Keratinocyte (primary cell): ENCODE measurements around the gene ANKMY2.

Source experiments
- EZH2 ChIP-seq: IDR thresholded peaks from one replicate; pipeline ENCODE4 v1.6.1; 2012; ENCODE audit warnings: inconsistent platforms, mild to moderate bottlenecking, low read length, moderate library complexity
- TF ChIP-seq, protein P1 (sequence below), 3 experiments: IDR thresholded peaks in 1 of 3; conservative IDR thresholded peaks in 1 of 3; optimal IDR thresholded peaks in 1 of 3; 2 replicates in 2 of 3; 3 replicates in 1 of 3; pipeline versions ENCODE3 to v1.5.1; 2011; ENCODE audit warnings: low read length in 3 of 3, mild to moderate bottlenecking in 3 of 3, moderate library complexity in 2 of 3, control low read depth in 1 of 3, inconsistent platforms in 1 of 3; ENCODE audit not compliant: insufficient read depth in 2 of 3; ENCODE audit errors: extremely low read depth in 1 of 3

DNA sequence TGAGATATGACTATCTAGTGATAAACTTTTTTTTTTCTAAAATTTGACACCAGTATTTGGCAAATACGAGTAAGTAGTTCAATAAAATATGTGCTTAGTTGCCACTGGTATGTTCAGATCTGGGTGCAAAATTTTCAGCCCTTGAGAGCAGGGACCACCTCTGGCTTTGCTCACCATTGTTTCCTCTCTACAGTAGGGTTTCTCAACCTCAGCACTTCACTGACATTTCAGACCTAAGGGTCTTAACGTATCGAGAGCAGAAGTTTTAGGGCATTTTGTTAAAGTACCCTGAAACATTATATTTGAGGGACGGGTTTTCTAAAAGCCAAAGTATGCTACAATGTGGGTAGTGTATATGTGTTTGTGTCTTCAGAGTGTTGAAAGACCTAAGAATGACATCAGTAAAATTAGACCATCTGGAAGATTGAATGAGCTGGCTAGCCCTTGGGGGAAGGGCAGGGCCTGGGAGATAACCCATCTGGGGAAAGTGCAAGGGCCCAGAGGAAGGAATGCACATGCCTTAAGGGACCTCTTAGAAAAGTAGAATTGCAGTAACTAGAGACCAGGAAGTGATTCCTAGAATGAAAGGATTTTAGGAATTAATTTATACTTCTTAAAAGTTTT is 12.2 kb upstream of the ANKMY2 start:
- TF ChIP-seq, protein P1, sequence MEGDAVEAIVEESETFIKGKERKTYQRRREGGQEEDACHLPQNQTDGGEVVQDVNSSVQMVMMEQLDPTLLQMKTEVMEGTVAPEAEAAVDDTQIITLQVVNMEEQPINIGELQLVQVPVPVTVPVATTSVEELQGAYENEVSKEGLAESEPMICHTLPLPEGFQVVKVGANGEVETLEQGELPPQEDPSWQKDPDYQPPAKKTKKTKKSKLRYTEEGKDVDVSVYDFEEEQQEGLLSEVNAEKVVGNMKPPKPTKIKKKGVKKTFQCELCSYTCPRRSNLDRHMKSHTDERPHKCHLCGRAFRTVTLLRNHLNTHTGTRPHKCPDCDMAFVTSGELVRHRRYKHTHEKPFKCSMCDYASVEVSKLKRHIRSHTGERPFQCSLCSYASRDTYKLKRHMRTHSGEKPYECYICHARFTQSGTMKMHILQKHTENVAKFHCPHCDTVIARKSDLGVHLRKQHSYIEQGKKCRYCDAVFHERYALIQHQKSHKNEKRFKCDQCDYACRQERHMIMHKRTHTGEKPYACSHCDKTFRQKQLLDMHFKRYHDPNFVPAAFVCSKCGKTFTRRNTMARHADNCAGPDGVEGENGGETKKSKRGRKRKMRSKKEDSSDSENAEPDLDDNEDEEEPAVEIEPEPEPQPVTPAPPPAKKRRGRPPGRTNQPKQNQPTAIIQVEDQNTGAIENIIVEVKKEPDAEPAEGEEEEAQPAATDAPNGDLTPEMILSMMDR (optimal IDR thresholded peaks at IDR 0.05 in 1 of 3, IDR thresholded peaks at IDR 0.05 in 1 of 3, conservative IDR thresholded peaks at IDR 0.05 in 1 of 3; ENCODE audit: extremely low read depth in 1 of 3, insufficient read depth in 2 of 3, low read length in 3 of 3) = no peak
- no peak for TF ChIP-seq EZH2
